IMR-90 (cell line): ENCODE measurements around the gene TGFBR1. TPM values are rescaled to one million over a fixed set of nuclear protein-coding genes. Genes with fewer than 3 reads are reported as not detected.

Experiments
- ATAC-seq: fragments of 200-7000 bp; cut with Tn5 transposase; 2 replicates; pipeline ENCODE4 v1.9.1; 2020; ENCODE audit warnings: low read depth, mild to moderate bottlenecking, moderate library complexity
- BruUV-seq: library from RNA; stranded (reverse); fragments of 400-500 nt; replicated peaks from 2 replicates; lab custom pipeline; 2021; lab: Mats Ljungman, UMichigan
- CTCF ChIA-PET: fragments of 300-600 bp; formaldehyde crosslinking; extraction: SDS; loops from one replicate; lab custom pipeline; 2021; ENCODE audit warnings: antibody characterized with exemption; lab: Yijun Ruan, JAX
- POLR2A ChIA-PET: fragments of 300-600 bp; sonication (Branson Sonifier 250); formaldehyde crosslinking; loops from one replicate; lab custom pipeline; 2022; ENCODE audit warnings: antibody characterized with exemption; ENCODE audit not compliant: unreplicated experiment; lab: Charles Lee
- DNase-seq: peaks from one replicate; pipeline ENCODE4 v3.0.0; 2013
- H2AFZ ChIP-seq: replicated peaks from 2 replicates; pipeline ENCODE3; 2013; ENCODE audit warnings: low read length, mild to moderate bottlenecking; ENCODE audit not compliant: poor library complexity
- H2AK5ac ChIP-seq: 2 replicates; pipeline ENCODE4 v1.6.1; 2013; ENCODE audit warnings: low read depth, low read length, inconsistent platforms
- H2AK9ac ChIP-seq: replicated peaks from 2 replicates; pipeline ENCODE3; 2013; ENCODE audit warnings: mild to moderate bottlenecking, low read depth, low read length, moderate library complexity; ENCODE audit not compliant: poor library complexity
- H2BK120ac ChIP-seq: 2 replicates; pipeline ENCODE4 v1.6.1; 2013; ENCODE audit warnings: low read depth, low read length, inconsistent platforms
- H2BK15ac ChIP-seq: 3 replicates; pipeline ENCODE4 v1.6.1; 2013; ENCODE audit warnings: low read depth, low read length, inconsistent platforms
- H2BK20ac ChIP-seq: 2 replicates; pipeline ENCODE4 v1.6.1; 2013; ENCODE audit warnings: low read depth, mild to moderate bottlenecking, inconsistent platforms, low read length, moderate library complexity
- H2BK5ac ChIP-seq: 2 replicates; pipeline ENCODE4 v1.6.1; 2013; ENCODE audit warnings: mild to moderate bottlenecking, low read depth, low read length, inconsistent platforms; ENCODE audit not compliant: poor library complexity, severe bottlenecking
- H3K14ac ChIP-seq: replicated peaks from 2 replicates; pipeline ENCODE4 v1.6.1; 2013; ENCODE audit warnings: low read depth, low read length, inconsistent platforms
- H3K18ac ChIP-seq: 2 replicates; pipeline ENCODE4 v1.6.1; 2013; ENCODE audit warnings: low read depth, low read length, control low read depth
- H3K23ac ChIP-seq: 2 replicates; pipeline ENCODE4 v1.6.1; 2013; ENCODE audit warnings: low read depth, low read length, inconsistent platforms
- H3K27ac ChIP-seq: 2 replicates; pipeline ENCODE4 v1.5.1; 2013; ENCODE audit warnings: mild to moderate bottlenecking, control low read depth, low read length; ENCODE audit not compliant: insufficient read depth
- H3K27me3 ChIP-seq: 2 replicates; pipeline ENCODE4 v1.6.1; 2013; ENCODE audit warnings: low read length; ENCODE audit not compliant: control insufficient read depth, insufficient read depth
- H3K36me3 ChIP-seq: 2 replicates; pipeline ENCODE4 v1.6.1; 2013; ENCODE audit warnings: low read length, mixed read lengths; ENCODE audit not compliant: control insufficient read depth, insufficient read depth
- H3K4ac ChIP-seq: 2 replicates; pipeline ENCODE4 v1.6.1; 2013; ENCODE audit warnings: low read depth, low read length, inconsistent platforms
- H3K4me1 ChIP-seq: 2 replicates; pipeline ENCODE4 v1.6.1; 2013; ENCODE audit warnings: low read length, mixed read lengths; ENCODE audit not compliant: control insufficient read depth, insufficient read depth
- H3K4me2 ChIP-seq: 2 replicates; pipeline ENCODE4 v1.6.1; 2013; ENCODE audit warnings: low read depth, mild to moderate bottlenecking, control low read depth, low read length, moderate library complexity
- H3K4me3 ChIP-seq: 2 replicates; pipeline ENCODE4 v1.5.1; 2013; ENCODE audit warnings: low read depth, mild to moderate bottlenecking, control low read depth, low read length, moderate library complexity; ENCODE audit not compliant: insufficient read depth
- H3K56ac ChIP-seq: 2 replicates; pipeline ENCODE4 v1.6.1; 2013; ENCODE audit warnings: low read length, inconsistent platforms; ENCODE audit not compliant: insufficient read depth; ENCODE audit errors: extremely low read depth
- H3K79me1 ChIP-seq, 2 experiments: 2 replicates each; pipeline ENCODE4 v1.6.1; 2013; ENCODE audit warnings: low read length in 2 of 2, inconsistent platforms in 1 of 2, low read depth in 1 of 2
- H3K9ac ChIP-seq: 2 replicates; pipeline ENCODE4 v1.6.1; 2013; ENCODE audit warnings: low read depth, low read length, control low read depth
- H3K9me1 ChIP-seq: 2 replicates; pipeline ENCODE4 v1.6.1; 2013; ENCODE audit warnings: low read length, inconsistent platforms; ENCODE audit not compliant: insufficient read depth
- H3K9me3 ChIP-seq: 2 replicates; pipeline ENCODE4 v1.6.1; 2013; ENCODE audit warnings: low read length; ENCODE audit not compliant: control insufficient read depth, insufficient read depth
- H4K20me1 ChIP-seq: 2 replicates; pipeline ENCODE4 v1.6.1; 2013; ENCODE audit warnings: low read length, inconsistent platforms; ENCODE audit not compliant: insufficient read depth
- H4K5ac ChIP-seq: 2 replicates; pipeline ENCODE4 v1.6.1; 2013; ENCODE audit warnings: mild to moderate bottlenecking, low read depth, low read length, control low read depth
- H4K8ac ChIP-seq, 2 experiments: 2 replicates each; pipeline ENCODE4 v1.6.1; 2013; ENCODE audit warnings: low read depth in 2 of 2, low read length in 2 of 2, control low read depth in 1 of 2, inconsistent platforms in 1 of 2
- H4K91ac ChIP-seq: 2 replicates; pipeline ENCODE4 v1.6.1; 2013; ENCODE audit warnings: low read depth, low read length, inconsistent platforms; ENCODE audit not compliant: insufficient read depth
- WGBS, 2 experiments: methylation state at CpG; one replicate each; pipeline versions ENCODE4 v1.1.5 to v1.1.7; 2013; ENCODE audit warnings: missing lambda C conversion rate in 2 of 2; ENCODE audit not compliant: insufficient read length in 1 of 2; ENCODE audit errors: extremely low coverage in 2 of 2; 5-methylcytosine and 5-hydroxymethylcytosine counted together
- dilution Hi-C: fragments of 300-500 bp; cut with HindIII; formaldehyde crosslinking; loops from one replicate; pipeline ENCODE4 v1.14.3; 2018; ENCODE audit warnings: low sequenced_read_pairs; ENCODE audit not compliant: unreplicated experiment
- in situ Hi-C: fragments of 300-500 bp; cut with MboI; formaldehyde crosslinking; loops from 3 replicates; pipeline ENCODE4 v1.14.3; 2019; ENCODE audit warnings: low sequenced_read_pairs, inconsistent platforms, mixed read lengths
- intact Hi-C: fragments of 100-400 bp; cut with micrococcal nuclease; formaldehyde crosslinking; loops from 2 replicates; pipeline ENCODE4 v1.10.0; 2022
- polyA plus RNA-seq, 3 experiments: library from polyadenylated mRNA; depleted of rRNA; stranded (reverse); fragments of >200 nt; gene quantifications; 2 replicates each; pipeline ENCODE4 v1.2.3, GENCODE V29; 2012; ENCODE audit warnings: low replicate concordance in 1 of 3
- total RNA-seq: library from RNA; depleted of rRNA; stranded (reverse); fragments of >200 nt; gene quantifications from 2 replicates; pipeline ENCODE4 v1.2.3, GENCODE V29; 2012
- TF ChIP-seq, protein P1 (sequence below): fragments of 150-350 bp; IDR thresholded peaks from 2 replicates; pipeline ENCODE4 v1.6.1; 2016; ENCODE audit warnings: low read depth, mild to moderate bottlenecking, low read length, moderate library complexity, borderline replicate concordance

TGFBR1 gene
- total and polyA plus RNA-seq, 2 of the 4 experiments (the other 2 are of a cell fraction): 15.1 to 75.3 TPM

DNA sequence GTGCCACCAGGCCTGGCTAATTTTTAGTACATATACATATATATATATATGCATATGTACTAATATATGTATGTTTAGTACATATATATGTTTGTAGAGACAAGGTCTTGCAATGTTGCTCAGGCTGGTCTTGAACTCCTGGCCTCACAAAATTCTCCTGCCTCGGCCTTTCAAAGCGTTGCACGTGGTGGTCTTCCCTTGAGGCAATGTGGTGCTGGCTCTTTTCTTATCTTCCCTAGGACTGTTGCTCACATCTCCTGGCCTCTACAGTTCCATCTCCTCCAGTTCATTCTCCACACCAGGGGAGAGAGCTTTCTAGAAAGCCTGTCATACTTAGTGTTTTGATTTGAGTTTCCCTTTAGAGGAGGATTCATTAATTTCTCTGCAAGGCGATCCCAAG is 28.9 kb upstream of the TGFBR1 start:
- H2AK5ac ChIP-seq: peak overlapping the region; percentile 56; the same call in 1 of the 2 replicates
- no peaks in the 10 kb centered on the region for H3K9me3 ChIP-seq
- dilution Hi-C loops (no loop called here), intact Hi-C loops (no loop called here), in situ Hi-C loops (no loop called here)
- POLR2A ChIA-PET: no interaction called here
- H3K4me1 ChIP-seq: peaks cover 12% of the 10 kb centered on the region
- CTCF ChIA-PET: interaction anchor here (0.6 to 0.9 kb wide), 2 partner anchors 9 to 229 kb away, joined by 3 read pairs; no protein-coding TSS in a partner anchor
- BruUV-seq: no TSS peak
- DNase-seq (no peak), ATAC-seq (no peak)
- peaks cover 23% of the 10 kb centered on the region for H3K9me1 ChIP-seq
- H4K8ac ChIP-seq: peak overlapping the region; percentile 17 to 78; a peak in 2 of 4 replicates
- peak overlapping the region; percentile 6; the same call in 1 of the 2 replicates for H3K18ac ChIP-seq
- H2AFZ ChIP-seq: no peak overlapping the region
- peaks cover 5% of the 10 kb centered on the region; the same call in 1 of the 2 replicates for H4K20me1 ChIP-seq
- H4K5ac ChIP-seq: peak overlapping the region; percentile 21; the same call in 1 of the 2 replicates
- TF ChIP-seq, protein P1, sequence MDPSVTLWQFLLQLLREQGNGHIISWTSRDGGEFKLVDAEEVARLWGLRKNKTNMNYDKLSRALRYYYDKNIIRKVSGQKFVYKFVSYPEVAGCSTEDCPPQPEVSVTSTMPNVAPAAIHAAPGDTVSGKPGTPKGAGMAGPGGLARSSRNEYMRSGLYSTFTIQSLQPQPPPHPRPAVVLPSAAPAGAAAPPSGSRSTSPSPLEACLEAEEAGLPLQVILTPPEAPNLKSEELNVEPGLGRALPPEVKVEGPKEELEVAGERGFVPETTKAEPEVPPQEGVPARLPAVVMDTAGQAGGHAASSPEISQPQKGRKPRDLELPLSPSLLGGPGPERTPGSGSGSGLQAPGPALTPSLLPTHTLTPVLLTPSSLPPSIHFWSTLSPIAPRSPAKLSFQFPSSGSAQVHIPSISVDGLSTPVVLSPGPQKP: no peak
- peak overlapping the region; percentile 20 for H2BK120ac ChIP-seq
- H2AK9ac ChIP-seq: no peak overlapping the region
- no peak overlapping the region for H3K4me3 ChIP-seq
- H2BK15ac ChIP-seq: peak overlapping the region; percentile 87; the same call in 2 of the 3 replicates
- no peaks in the 10 kb centered on the region for H3K27me3 ChIP-seq
- no peak overlapping the region for H3K4me2 ChIP-seq
- peaks cover 8% of the 10 kb centered on the region; the same call in 1 of the 2 replicates for H3K36me3 ChIP-seq
- no peak overlapping the region for H3K9ac ChIP-seq
- 86% methylated on average over 3 of the region's 4 CpGs; no CpG with 5 or more reads in 1 of the 2 experiments for WGBS, 2 experiments
- H3K4ac ChIP-seq: peak overlapping the region; percentile 64
- H2BK20ac ChIP-seq: peak overlapping the region; percentile 80
- H2BK5ac ChIP-seq: no peak overlapping the region
- no peak overlapping the region for H3K27ac ChIP-seq
- H4K91ac ChIP-seq: peak overlapping the region; percentile 8; the same call in 1 of the 2 replicates
- H3K79me1 ChIP-seq: no peaks in the 10 kb centered on the region
- H3K23ac ChIP-seq: peak overlapping the region; percentile 41; the same call in 1 of the 2 replicates
- H3K14ac ChIP-seq: 0 out of 2 replicates have a peak overlapping the region, but pooled peaks have one; percentile 57
- H3K56ac ChIP-seq: no peak overlapping the region
